Smooth muscle cell (in vitro differentiated cells): ENCODE data around the gene NT5C1B. TPM values are rescaled to one million over a fixed set of nuclear protein-coding genes. Genes with fewer than 3 reads are reported as not detected.

ENCODE experiments used
- DNase-seq: peaks from one replicate; lab custom pipeline; 2025; ENCODE audit not compliant: unreplicated experiment; lab: John Stamatoyannopoulos, UW
- H2AFZ ChIP-seq: fragments of 200-600 bp; sonication (generic); 2 replicates; pipeline ENCODE4 v1.6.0; 2016; ENCODE audit warnings: antibody characterized with exemption, low read depth, mild to moderate bottlenecking
- H3F3A ChIP-seq: fragments of 200-600 bp; sonication (generic); 2 replicates; pipeline ENCODE4 v1.6.0; 2017; ENCODE audit warnings: antibody characterized with exemption, low read depth
- H3K27ac ChIP-seq: fragments of 200-600 bp; sonication (generic); 2 replicates; pipeline ENCODE4 v1.5.1; 2016; ENCODE audit warnings: low read depth, mild to moderate bottlenecking
- H3K27me3 ChIP-seq: fragments of 200-600 bp; sonication (generic); 2 replicates; pipeline ENCODE4 v1.6.1; 2016; ENCODE audit warnings: low read depth, mild to moderate bottlenecking
- H3K36me3 ChIP-seq: fragments of 200-600 bp; sonication (generic); 2 replicates; pipeline ENCODE4 v1.5.1; 2016; ENCODE audit warnings: low read depth
- H3K4me1 ChIP-seq: fragments of 200-600 bp; sonication (generic); 2 replicates; pipeline ENCODE4 v1.5.1; 2016; ENCODE audit warnings: low read depth
- H3K4me2 ChIP-seq: fragments of 200-600 bp; sonication (generic); 2 replicates; pipeline ENCODE4 v1.6.0; 2016; ENCODE audit warnings: mild to moderate bottlenecking
- H3K4me3 ChIP-seq: fragments of 200-600 bp; sonication (generic); 2 replicates; pipeline ENCODE4 v1.5.1; 2016; ENCODE audit warnings: mild to moderate bottlenecking
- H3K79me2 ChIP-seq: fragments of 200-600 bp; sonication (generic); 2 replicates; pipeline ENCODE4 v1.6.0; 2016; ENCODE audit warnings: low read depth, mild to moderate bottlenecking
- H3K9ac ChIP-seq: fragments of 200-600 bp; sonication (generic); 2 replicates; pipeline ENCODE4 v1.6.0; 2016; ENCODE audit warnings: low read depth
- H3K9me3 ChIP-seq: fragments of 200-600 bp; sonication (generic); replicated peaks from 2 replicates; pipeline ENCODE4 v1.5.1; 2016; ENCODE audit warnings: low read depth
- H4K20me1 ChIP-seq: fragments of 200-600 bp; sonication (generic); 2 replicates; pipeline ENCODE4 v1.6.0; 2016; ENCODE audit warnings: low read depth
- CTCF ChIP-seq: fragments of 200-600 bp; sonication (generic); IDR thresholded peaks from 2 replicates; pipeline ENCODE4 v1.5.1; 2017; ENCODE audit warnings: borderline replicate concordance, mild to moderate bottlenecking, antibody characterized with exemption; ENCODE audit not compliant: insufficient read depth, poor library complexity, severe bottlenecking
- WGBS: methylation state at CpG from one replicate; pipeline ENCODE4 v1.1.7; 2016; ENCODE audit warnings: low lambda C conversion rate; 5-methylcytosine and 5-hydroxymethylcytosine counted together
- polyA plus RNA-seq: library from polyadenylated mRNA; unstranded; fragments of >200 nt; fragmentation: Nextera tagmentation; extraction: Ambion mirVana; gene quantifications from 2 replicates; pipeline ENCODE4 v1.2.1, GENCODE V29; 2016
- total RNA-seq: library from RNA; depleted of rRNA; stranded (reverse); fragments of >200 nt; gene quantifications from 2 replicates; pipeline ENCODE4 v1.2.3, GENCODE V29; 2014

The NT5C1B gene
- total and polyA plus RNA-seq, 2 experiments from 2014 or later: not detected

- Histone ChIP-seq H3K4me1 (no peaks in the 10 kb centered on the region), H3K79me2 (no peaks in the 10 kb centered on the region), H3K36me3 (no peaks in the 10 kb centered on the region), H3K27ac (no peak overlapping the region), H4K20me1 (no peaks in the 10 kb centered on the region), H2AFZ (no peak overlapping the region), H3K4me3 (no peak overlapping the region), H3K9me3 (no peaks in the 10 kb centered on the region), H3K27me3 (no peaks in the 10 kb centered on the region), H3F3A (no peaks in the 10 kb centered on the region), H3K9ac (no peak overlapping the region), H3K4me2 (no peak overlapping the region)
- no peak for TF ChIP-seq CTCF
- WGBS: 84% methylated on average over 6 of the region's 6 CpGs
- DNase-seq: no peak
Observed at GRCh38 chr2:18598848-18599484, 9.6 kb upstream of the NT5C1B start.

- H3K27ac ChIP-seq: no peak overlapping the region
- no peaks in the 10 kb centered on the region for H3K4me1 ChIP-seq
- 89% methylated on average over 5 of the region's 5 CpGs for WGBS
- H3K4me3 ChIP-seq: no peak overlapping the region
- TF ChIP-seq CTCF: no peak
- no peaks in the 10 kb centered on the region for H3K36me3 ChIP-seq
- H3K27me3 ChIP-seq: no peaks in the 10 kb centered on the region
- H3K4me2 ChIP-seq: no peak overlapping the region
- no peaks in the 10 kb centered on the region for H3K9me3 ChIP-seq
- no peak for DNase-seq
- no peak overlapping the region for H3K9ac ChIP-seq
- H4K20me1 ChIP-seq: no peaks in the 10 kb centered on the region
- no peak overlapping the region for H2AFZ ChIP-seq
- H3F3A ChIP-seq: no peaks in the 10 kb centered on the region
- H3K79me2 ChIP-seq: no peaks in the 10 kb centered on the region
Observed at GRCh38 chr2:18597618-18598017, 8.2 kb upstream of the NT5C1B start.

- Histone ChIP-seq H3F3A (no peaks in the 10 kb centered on the region), H3K9me3 (no peaks in the 10 kb centered on the region), H2AFZ (no peak overlapping the region), H3K27ac (no peak overlapping the region), H3K4me2 (no peak overlapping the region), H3K79me2 (no peaks in the 10 kb centered on the region), H3K4me1 (no peaks in the 10 kb centered on the region), H3K27me3 (no peaks in the 10 kb centered on the region), H3K4me3 (no peak overlapping the region), H3K9ac (no peak overlapping the region), H4K20me1 (no peaks in the 10 kb centered on the region), H3K36me3 (no peaks in the 10 kb centered on the region)
- TF ChIP-seq CTCF: no peak
- DNase-seq: no peak
- 98% methylated on average over 3 of the region's 3 CpGs for WGBS
Observed at GRCh38 chr2:18596993-18597392, 7.6 kb upstream of the NT5C1B start.

- Histone ChIP-seq H3F3A (no peaks in the 10 kb centered on the region), H3K79me2 (no peaks in the 10 kb centered on the region), H2AFZ (no peak overlapping the region), H3K27me3 (no peaks in the 10 kb centered on the region), H3K9ac (no peak overlapping the region), H3K4me1 (no peaks in the 10 kb centered on the region), H3K9me3 (no peaks in the 10 kb centered on the region), H3K4me2 (no peak overlapping the region), H3K4me3 (no peak overlapping the region), H3K36me3 (no peaks in the 10 kb centered on the region), H4K20me1 (no peaks in the 10 kb centered on the region), H3K27ac (no peak overlapping the region)
- 96% methylated on average over 1 of the region's 1 CpG for WGBS
- no peak for TF ChIP-seq CTCF
- DNase-seq: no peak
Observed at GRCh38 chr2:18593496-18593895, 4.1 kb upstream of the NT5C1B start.
